AG04449 (cell line): ENCODE results near the gene PALM3.
"Not testable (repeated sequence)": the region's sequence is repeated elsewhere in the genome, so short reads cannot be mapped to it uniquely, and the experiment has no call there.

Source experiments
- CTCF ChIA-PET: fragments of 350-600 bp; formaldehyde crosslinking; extraction: SDS; loops from one replicate; lab custom pipeline; 2021; ENCODE audit warnings: antibody characterized with exemption; lab: Yijun Ruan, JAX
- POLR2A ChIA-PET: fragments of 400-600, 350-600 bp; formaldehyde crosslinking; extraction: SDS; loops from one replicate; lab custom pipeline; 2020; ENCODE audit warnings: antibody characterized with exemption, inconsistent platforms; lab: Yijun Ruan, JAX
- DNase-seq: peaks from one replicate; pipeline ENCODE4 v3.0.0-alpha.2; 2010; ENCODE audit warnings: low read depth, low spot score
- H3K4me3 ChIP-seq: 2 replicates; pipeline ENCODE4 v1.5.1; 2011; ENCODE audit warnings: low read depth, mild to moderate bottlenecking, control low read depth, low read length
- TF ChIP-seq, protein P1 (sequence below): IDR thresholded peaks from one replicate; pipeline ENCODE4 v1.5.1; 2011; ENCODE audit warnings: mild to moderate bottlenecking, moderate library complexity, low read length, control low read depth, inconsistent platforms; ENCODE audit not compliant: insufficient read depth; ENCODE audit errors: missing control alignments

PALM3 gene

DNA sequence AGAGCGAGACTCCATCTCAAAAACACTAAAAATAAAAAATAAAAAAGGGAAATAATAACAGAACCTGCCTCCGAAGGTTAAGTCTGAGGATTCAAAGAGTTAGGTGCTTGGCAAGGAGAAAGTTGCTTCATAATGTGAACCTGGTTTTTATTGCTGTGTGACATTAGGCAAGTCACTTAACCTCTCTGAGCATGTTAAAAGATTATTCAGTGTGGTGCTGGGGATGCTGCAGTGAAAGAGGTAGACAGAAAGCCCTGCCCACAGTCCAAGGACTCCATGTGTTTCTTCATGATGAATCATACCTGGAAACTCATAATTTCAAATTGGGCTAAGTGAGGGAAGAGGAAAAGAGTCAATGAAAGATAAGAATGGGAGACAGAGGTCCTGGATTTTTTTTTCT is 27.9 kb downstream of the PALM3 start:
- TF ChIP-seq, protein P1, sequence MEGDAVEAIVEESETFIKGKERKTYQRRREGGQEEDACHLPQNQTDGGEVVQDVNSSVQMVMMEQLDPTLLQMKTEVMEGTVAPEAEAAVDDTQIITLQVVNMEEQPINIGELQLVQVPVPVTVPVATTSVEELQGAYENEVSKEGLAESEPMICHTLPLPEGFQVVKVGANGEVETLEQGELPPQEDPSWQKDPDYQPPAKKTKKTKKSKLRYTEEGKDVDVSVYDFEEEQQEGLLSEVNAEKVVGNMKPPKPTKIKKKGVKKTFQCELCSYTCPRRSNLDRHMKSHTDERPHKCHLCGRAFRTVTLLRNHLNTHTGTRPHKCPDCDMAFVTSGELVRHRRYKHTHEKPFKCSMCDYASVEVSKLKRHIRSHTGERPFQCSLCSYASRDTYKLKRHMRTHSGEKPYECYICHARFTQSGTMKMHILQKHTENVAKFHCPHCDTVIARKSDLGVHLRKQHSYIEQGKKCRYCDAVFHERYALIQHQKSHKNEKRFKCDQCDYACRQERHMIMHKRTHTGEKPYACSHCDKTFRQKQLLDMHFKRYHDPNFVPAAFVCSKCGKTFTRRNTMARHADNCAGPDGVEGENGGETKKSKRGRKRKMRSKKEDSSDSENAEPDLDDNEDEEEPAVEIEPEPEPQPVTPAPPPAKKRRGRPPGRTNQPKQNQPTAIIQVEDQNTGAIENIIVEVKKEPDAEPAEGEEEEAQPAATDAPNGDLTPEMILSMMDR, result no peak
- no peak for DNase-seq
- ChIA-PET POLR2A (no interaction called here), CTCF (interaction anchor here (4.4 kb wide), 1 partner anchor 9 kb away, joined by 30 read pairs; no protein-coding TSS in a partner anchor)
- H3K4me3 ChIP-seq, result no peak overlapping the region

DNA sequence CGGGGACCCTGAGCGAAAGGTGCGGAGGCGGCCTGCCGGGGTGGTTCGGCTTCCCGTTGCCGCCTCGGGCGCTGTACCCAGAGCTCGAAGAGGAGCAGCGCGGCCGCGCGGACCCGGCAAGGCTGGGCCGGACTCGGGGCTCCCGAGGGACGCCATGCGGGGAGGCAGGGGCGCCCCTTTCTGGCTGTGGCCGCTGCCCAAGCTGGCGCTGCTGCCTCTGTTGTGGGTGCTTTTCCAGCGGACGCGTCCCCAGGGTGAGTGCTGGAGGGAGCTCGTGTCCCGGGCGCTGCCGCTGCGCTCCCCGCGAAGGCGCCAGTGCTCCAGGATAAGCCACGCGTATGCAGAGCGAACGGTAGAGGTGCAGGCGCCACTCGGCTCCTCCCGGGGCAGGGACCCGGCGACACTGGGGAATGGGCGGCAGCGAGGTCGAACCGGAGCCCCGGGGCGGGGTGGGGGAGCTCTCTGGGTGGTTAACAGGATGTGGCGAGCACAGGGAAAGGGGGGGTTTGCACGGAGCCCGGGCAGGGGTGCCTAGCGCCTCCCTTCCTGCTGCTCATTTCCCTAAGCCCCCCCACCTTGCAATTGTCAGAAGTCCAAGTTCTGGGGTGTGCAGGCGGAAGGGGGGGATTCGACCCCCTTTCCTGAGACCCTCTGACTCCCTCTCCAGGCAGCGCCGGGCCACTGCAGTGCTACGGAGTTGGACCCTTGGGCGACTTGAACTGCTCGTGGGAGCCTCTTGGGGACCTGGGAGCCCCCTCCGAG is 30.0 kb downstream of the PALM3 start, which contains the start of gene IL27RA:
Gene IL27RA (plus strand): TSS at position 44 of the 762 bp plus-strand sequence. CDS start 111 bp downstream, at position 155.
- ChIA-PET POLR2A (interaction anchor here (1.0 to 1.2 kb wide), 2 partner anchors 15 to 25 kb away, joined by 3 to 4 read pairs; no protein-coding TSS in a partner anchor), CTCF (interaction anchor here (0.8 to 4.4 kb wide), 19 partner anchors 9 to 159 kb away, joined by 3 to 30 read pairs (median 4); partner anchors contain the start of genes BRME1, CC2D1A, MISP3 and PODNL1)
- DNase-seq, result no peak
- H3K4me3 ChIP-seq, result peak within 1 kb of the TSS; percentile 73
- TF ChIP-seq, protein P1, result peak; percentile 80

DNA sequence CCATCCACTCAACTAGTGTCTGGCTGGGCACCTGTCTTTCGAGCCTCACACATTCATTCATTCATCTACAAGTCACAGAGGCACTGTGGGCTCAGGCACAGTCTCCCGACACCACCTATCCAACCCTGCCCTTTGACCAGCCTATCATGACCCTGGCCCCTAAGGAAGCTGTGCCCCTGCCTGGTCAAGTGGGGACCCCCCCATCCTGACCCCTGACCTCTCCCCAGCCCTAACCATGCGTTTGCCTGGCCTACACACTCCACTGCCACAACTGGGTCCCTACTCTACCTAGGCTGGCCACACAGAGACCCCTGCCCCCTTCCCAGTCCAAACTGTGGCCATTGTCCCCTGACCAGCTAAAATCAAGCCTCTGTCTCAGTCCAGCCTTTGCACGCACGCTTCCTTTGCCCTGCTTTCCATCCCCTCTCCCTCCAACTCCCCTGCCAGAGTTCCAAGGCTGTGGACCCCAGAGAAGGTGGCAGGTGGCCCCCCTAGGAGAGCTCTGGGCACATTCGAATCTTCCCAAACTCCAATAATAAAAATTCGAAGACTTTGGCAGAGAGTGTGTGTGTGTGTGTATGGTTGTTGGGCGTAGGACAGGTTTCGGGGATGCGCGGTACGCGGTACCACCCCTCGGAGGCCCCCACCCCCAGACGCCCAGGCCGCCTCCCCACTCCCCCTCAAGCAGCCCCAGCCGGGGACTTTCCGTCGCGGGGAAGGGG is 30.7 kb downstream of the PALM3 start:
- TF ChIP-seq, protein P1, result no peak
- peak overlapping the region; percentile 73 for H3K4me3 ChIP-seq
- no peak for DNase-seq
- ChIA-PET POLR2A (interaction anchor here (1.0 to 1.2 kb wide), 2 partner anchors 14 to 25 kb away, joined by 3 to 4 read pairs; no protein-coding TSS in a partner anchor), CTCF (interaction anchor here (0.7 to 4.4 kb wide), 21 partner anchors 9 to 152 kb away, joined by 3 to 30 read pairs (median 4); partner anchors contain the start of genes BRME1, CC2D1A, MISP3 and PODNL1)

DNA sequence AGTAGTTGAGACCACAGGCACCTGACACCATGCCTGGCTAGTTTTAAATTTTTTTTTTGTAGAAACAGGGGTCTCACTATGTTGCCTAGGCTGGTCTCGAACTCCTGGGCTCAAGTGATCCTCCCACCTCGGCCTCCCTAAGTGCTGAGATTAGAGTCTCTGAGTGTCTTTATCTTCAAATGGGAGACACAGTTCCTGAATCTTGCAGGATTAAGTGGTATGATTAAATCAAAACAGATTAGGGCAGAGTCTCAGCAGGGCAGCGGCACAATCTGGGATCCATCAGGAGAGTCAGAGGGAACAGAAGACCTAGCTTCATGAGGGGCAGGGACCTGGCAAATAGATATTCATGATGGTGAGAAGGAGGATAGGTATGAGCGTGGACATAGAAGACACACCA is 33.0 kb downstream of the PALM3 start:
- ChIA-PET CTCF (interaction anchor here (0.7 to 1.6 kb wide), 4 partner anchors 10 to 148 kb away, joined by 3 to 7 read pairs (median 4); no protein-coding TSS in a partner anchor), POLR2A (no interaction called here)
- DNase-seq, result no peak
- no peak overlapping the region for H3K4me3 ChIP-seq
- TF ChIP-seq, protein P1, result no peak

DNA sequence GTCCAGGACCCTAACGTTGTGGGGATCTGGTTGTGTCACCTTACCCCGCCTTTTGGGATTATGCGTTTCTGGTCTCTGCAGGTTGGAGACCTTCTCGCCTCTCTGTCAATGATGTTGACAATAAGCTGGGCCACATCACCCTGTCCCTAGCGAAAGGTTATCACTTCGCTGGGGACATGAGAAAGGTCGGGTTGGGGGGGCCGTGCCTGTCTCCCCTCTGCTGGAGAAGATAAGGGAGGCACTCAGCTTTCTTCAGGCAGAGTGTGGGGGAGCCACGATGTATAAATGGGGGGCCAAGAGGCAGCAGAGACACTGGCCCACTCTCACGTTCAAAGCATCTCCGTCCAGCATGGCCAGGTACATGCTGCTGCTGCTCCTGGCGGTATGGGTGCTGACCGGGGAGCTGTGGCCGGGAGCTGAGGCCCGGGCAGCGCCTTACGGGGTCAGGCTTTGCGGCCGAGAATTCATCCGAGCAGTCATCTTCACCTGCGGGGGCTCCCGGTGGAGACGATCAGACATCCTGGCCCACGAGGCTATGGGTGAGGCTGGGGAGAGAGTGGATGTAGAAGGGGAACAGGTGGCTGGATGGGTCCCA is 33.9 kb downstream of the PALM3 start, which contains the start of gene RLN3:
Gene RLN3 (plus strand): TSS at position 293 of the 595 bp plus-strand sequence. CDS start 57 bp downstream, at position 350.
- no peak within 1 kb of the TSS for H3K4me3 ChIP-seq
- TF ChIP-seq, protein P1, result no peak
- ChIA-PET POLR2A (no interaction called here), CTCF (interaction anchor here (0.6 to 1.6 kb wide), 4 partner anchors 9 to 46 kb away, joined by 3 to 7 read pairs (median 4); no protein-coding TSS in a partner anchor)
- no peak for DNase-seq

DNA sequence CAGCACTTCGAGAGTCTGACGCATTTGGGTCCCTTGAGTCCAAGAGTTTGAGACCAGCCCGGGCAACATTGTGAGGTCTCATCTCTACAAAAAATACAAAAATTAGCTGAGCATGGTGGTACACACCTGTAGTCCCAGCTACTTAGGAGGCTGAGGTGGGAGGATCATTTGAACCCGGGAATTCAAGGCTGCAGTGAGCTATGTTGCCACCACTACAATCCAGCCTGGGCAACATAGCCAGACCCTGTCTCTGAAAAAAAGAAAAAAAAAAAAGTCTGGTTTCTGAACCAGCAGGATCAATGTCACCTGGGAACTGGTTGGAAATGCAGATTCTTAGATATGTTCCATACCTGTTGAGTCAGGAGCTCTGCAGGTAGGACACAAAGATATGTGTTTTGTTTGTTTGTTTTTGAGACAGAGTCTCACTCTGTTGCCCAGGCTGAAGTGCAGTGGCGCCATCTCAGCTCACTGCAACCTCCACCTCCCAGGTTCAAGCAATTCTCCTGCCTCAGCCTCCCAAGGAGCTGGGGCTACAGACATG is 35.2 kb downstream of the PALM3 start:
- POLR2A ChIA-PET, H3K4me3 ChIP-seq, DNase-seq: not testable (repeated sequence)
- CTCF ChIA-PET, result interaction anchor here (0.7 to 1.3 kb wide), 5 partner anchors 11 to 146 kb away, joined by 3 to 4 read pairs (median 3); no protein-coding TSS in a partner anchor
